GM23248 (cell line): ENCODE results near the gene SSR1.

Experiments
- EZH2 ChIP-seq: fragments of 200-600 bp; sonication (generic); IDR thresholded peaks from 2 replicates; pipeline ENCODE4 v1.6.1; 2018; ENCODE audit warnings: antibody characterized with exemption, mild to moderate bottlenecking; ENCODE audit not compliant: insufficient read depth, poor library complexity, severe bottlenecking
- EZH2phosphoT487 ChIP-seq: fragments of 200-600 bp; sonication (generic); IDR thresholded peaks from 2 replicates; pipeline ENCODE4 v1.6.1; 2018; ENCODE audit warnings: antibody characterized with exemption, moderate library complexity, mild to moderate bottlenecking, low read depth; ENCODE audit not compliant: insufficient read depth

DNA sequence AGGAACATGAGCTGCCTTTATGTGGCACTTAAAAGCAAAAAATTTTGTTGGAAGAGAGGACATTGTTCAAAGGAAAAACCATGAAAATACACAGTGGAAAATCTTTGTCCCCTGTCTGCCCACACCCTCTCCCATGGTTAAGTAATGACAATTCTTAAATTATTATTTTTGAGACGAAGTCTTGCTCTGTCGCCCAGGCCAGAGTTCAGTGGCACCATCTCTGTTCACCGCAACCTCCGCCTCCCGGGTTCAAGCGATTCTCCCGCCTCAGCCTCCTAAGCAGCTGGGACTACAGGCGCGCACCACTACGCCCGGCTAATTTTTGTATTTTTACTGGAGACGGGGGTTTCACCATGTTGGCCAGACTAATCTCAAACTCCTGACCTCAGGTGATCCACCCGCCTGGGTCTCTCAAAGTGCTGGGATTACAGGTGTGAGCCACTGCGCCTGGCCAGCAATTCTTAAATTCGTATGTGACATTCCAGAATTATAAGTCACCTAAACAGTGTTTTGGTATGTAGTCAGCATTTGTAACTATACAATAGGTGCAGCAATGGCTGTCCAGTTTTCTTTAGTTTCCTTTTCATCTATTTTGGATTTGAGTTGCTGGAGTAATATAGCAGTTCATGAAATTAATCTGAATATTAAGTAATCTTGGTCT lies 636 bp upstream of the SSR1 start:
- TF ChIP-seq EZH2, result no peak
- no peak for TF ChIP-seq EZH2phosphoT487
